Measurements from ENCODE around the gene HAX1. TPM values are rescaled to one million over a fixed set of nuclear protein-coding genes. Genes with fewer than 3 reads are reported as not detected.
"Not testable (repeated sequence)": the region's sequence is repeated elsewhere in the genome, so short reads cannot be mapped to it uniquely, and the experiment has no call there.

HAX1 gene
- total RNA-seq, 4 donors from 2014 or later = 66.0 to 88.3 (median 78.4) TPM

- DNase-seq (ENCODE audit: low spot score in 2 of 2) = no peak
- no peaks in the 10 kb centered on the region for H3K9me3 ChIP-seq
Measured at GRCh38 chr1:154316704-154317103, 44.3 kb downstream of the HAX1 start.

GRCh38 chr1:154318386-154318785 is 46.0 kb downstream of the HAX1 start:
- 79% methylated on average over 4 of the region's 4 CpGs for WGBS
- no peak overlapping the region for H3K4me3 ChIP-seq
- no peak overlapping the region for H3K27ac ChIP-seq
- no peaks in the 10 kb centered on the region for H3K4me1 ChIP-seq
- no peaks in the 10 kb centered on the region for H3K27me3 ChIP-seq
- TF ChIP-seq CTCF (IDR thresholded peaks at IDR 0.05) (no peak), EP300 (IDR thresholded peaks at IDR 0.05) (no peak), POLR2A (IDR thresholded peaks at IDR 0.05) (no peak), POLR2AphosphoS5 (IDR thresholded peaks at IDR 0.05) (no peak)
- no peaks in the 10 kb centered on the region for H3K9me3 ChIP-seq
- H3K36me3 ChIP-seq = no peaks in the 10 kb centered on the region
- DNase-seq (ENCODE audit: low spot score in 2 of 2) = no peak

More at GRCh38 chr1:154316704-154317103, 44.3 kb downstream of the HAX1 start:
- Histone ChIP-seq H3K4me1 (no peaks in the 10 kb centered on the region), H3K36me3 (no peaks in the 10 kb centered on the region), H3K27me3 (no peaks in the 10 kb centered on the region), H3K27ac (no peak overlapping the region), H3K4me3 (no peak overlapping the region)
- TF ChIP-seq EP300 (IDR thresholded peaks at IDR 0.05) (no peak), CTCF (IDR thresholded peaks at IDR 0.05) (no peak), POLR2A (IDR thresholded peaks at IDR 0.05) (no peak)
- 94% methylated on average over 1 of the region's 1 CpG for WGBS

GRCh38 chr1:154320882-154321608 is 48.6 kb downstream of the HAX1 start, which contains the start of gene AQP10:
Gene AQP10 (plus strand): TSS chr1:154321093. CDS start chr1:154321156, 63 bp downstream.
- H3K36me3 ChIP-seq = no peaks in the 10 kb centered on the region
- peaks cover 18% of the 10 kb centered on the region for H3K4me1 ChIP-seq
- H3K4me3 ChIP-seq = no peak within 1 kb of the TSS
- H3K27ac ChIP-seq = no peak within 1 kb of the TSS
- 26% methylated on average over 9 of the region's 9 CpGs for WGBS
- no peaks in the 10 kb centered on the region for H3K9me3 ChIP-seq
- peaks cover 5% of the 10 kb centered on the region for H3K27me3 ChIP-seq
- no peak for DNase-seq (ENCODE audit: low spot score in 2 of 2)
- TF ChIP-seq CTCF (IDR thresholded peaks at IDR 0.05) (no peak), POLR2AphosphoS5 (IDR thresholded peaks at IDR 0.05) (no peak), POLR2A (IDR thresholded peaks at IDR 0.05) (no peak), EP300 (IDR thresholded peaks at IDR 0.05) (no peak)

- H3K4me1 ChIP-seq = peaks cover 23% of the 10 kb centered on the region
- not testable (repeated sequence) for H3K27me3 ChIP-seq
Measured at GRCh38 chr1:154321609-154321934, 49.1 kb downstream of the HAX1 start.

GRCh38 chr1:154323493-154323892 is 51.1 kb downstream of the HAX1 start:
- no peak overlapping the region for H3K4me3 ChIP-seq
- H3K9me3 ChIP-seq = no peaks in the 10 kb centered on the region
- no peak for DNase-seq (ENCODE audit: low spot score in 2 of 2)
- H3K36me3 ChIP-seq = no peaks in the 10 kb centered on the region
- no peak for TF ChIP-seq POLR2AphosphoS5 (IDR thresholded peaks at IDR 0.05)
- TF ChIP-seq POLR2A (IDR thresholded peaks at IDR 0.05) = no peak
- no peak for TF ChIP-seq EP300 (IDR thresholded peaks at IDR 0.05)
- no peak for TF ChIP-seq CTCF (IDR thresholded peaks at IDR 0.05)
- peaks cover 5% of the 10 kb centered on the region for H3K27me3 ChIP-seq
- WGBS = 79% methylated on average over 6 of the region's 7 CpGs
- H3K27ac ChIP-seq = no peak overlapping the region
- H3K4me1 ChIP-seq = peaks cover 42% of the 10 kb centered on the region

More at GRCh38 chr1:154321609-154321934, 49.1 kb downstream of the HAX1 start:
- H3K27ac ChIP-seq; H3K9me3 ChIP-seq; H3K4me3 ChIP-seq; H3K36me3 ChIP-seq; DNase-seq (ENCODE audit: low spot score in 2 of 2): not testable (repeated sequence)

GRCh38 chr1:154324241-154324640 is 51.8 kb downstream of the HAX1 start:
- Histone ChIP-seq H3K27me3 (peaks cover 5% of the 10 kb centered on the region), H3K4me1 (peaks cover 50% of the 10 kb centered on the region), H3K9me3 (no peaks in the 10 kb centered on the region), H3K4me3 (peak overlapping the region; percentile 75), H3K36me3 (no peaks in the 10 kb centered on the region), H3K27ac (no peak overlapping the region)
- DNase-seq (ENCODE audit: low spot score in 2 of 2) = no peak
- TF ChIP-seq EP300 (IDR thresholded peaks at IDR 0.05) (no peak), CTCF (IDR thresholded peaks at IDR 0.05) (no peak), POLR2A (IDR thresholded peaks at IDR 0.05) (no peak), POLR2AphosphoS5 (IDR thresholded peaks at IDR 0.05) (no peak)
- 0% methylated on average over 1 of the region's 2 CpGs for WGBS

All from suprapubic skin (tissue), 4 donors.